COLO829 (cell line): ENCODE results near the gene SND1.
"Not testable (repeated sequence)": the region's sequence is repeated elsewhere in the genome, so short reads cannot be mapped to it uniquely, and the experiment has no call there.

Experiments used
- DNase-seq: peaks from one replicate; pipeline ENCODE4 v3.0.0; 2012; ENCODE audit warnings: low spot score

The SND1 gene

GRCh38 chr7:127962589-127963361 is 310.8 kb downstream of the SND1 start:
- DNase-seq = no peak

DNA sequence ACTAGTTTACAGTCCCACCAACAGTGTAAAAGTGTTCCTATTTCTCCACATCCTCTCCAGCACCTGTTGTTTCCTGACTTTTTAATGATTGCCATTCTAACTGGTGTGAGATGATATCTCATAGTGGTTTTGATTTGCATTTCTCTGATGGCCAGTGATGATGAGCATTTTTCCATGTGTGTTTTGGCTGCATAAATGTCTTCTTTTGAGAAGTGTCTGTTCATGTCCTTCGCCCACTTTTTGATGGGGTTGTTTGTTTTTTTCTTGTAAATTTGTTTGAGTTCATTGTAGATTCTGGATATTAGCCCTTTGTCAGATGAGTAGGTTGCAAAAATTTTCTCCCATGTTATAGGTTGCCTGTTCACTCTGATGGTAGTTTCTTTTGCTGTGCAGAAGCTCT is 311.9 kb downstream of the SND1 start:
- not testable (repeated sequence) for DNase-seq

DNA sequence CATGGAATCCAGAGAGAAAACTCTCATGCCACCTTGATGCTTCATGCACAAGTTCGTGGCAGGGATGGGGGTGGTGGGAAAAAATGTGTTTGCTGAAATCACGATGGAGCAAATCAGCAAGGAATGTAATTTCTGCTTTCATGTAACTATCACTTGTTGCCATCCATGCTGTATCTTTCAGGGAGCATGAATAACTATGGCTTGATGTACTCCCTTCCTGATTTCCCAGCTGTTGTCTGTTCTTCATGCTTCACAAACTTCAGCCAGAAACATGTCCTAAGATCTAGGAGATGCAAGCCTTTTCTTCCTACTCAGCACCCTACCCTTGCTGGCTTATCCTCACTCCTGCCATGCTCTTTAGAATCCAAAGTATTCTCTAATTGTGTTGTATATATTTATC is 315.3 kb downstream of the SND1 start:
- no peak for DNase-seq

DNA sequence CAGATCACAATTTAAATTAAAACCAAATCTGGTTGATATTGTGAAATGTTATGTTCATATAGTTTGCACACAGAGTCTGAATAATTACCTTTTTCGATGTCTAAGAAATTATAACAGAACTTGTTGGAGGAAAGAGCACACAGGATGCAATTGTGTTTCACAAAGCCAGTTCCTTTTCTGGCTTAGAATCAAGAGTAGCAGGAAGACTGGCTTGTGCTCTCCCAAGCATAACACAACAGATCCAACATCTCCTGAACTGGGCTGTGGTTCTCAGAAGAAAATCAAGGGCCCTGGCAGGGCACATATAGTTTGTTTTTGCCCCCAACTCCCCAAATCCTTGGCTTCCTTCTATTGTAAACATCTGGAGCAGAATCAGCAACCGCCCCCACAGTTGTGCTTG is 316.6 kb downstream of the SND1 start:
- no peak for DNase-seq

GRCh38 chr7:127973832-127974231 is 321.8 kb downstream of the SND1 start:
- no peak for DNase-seq

GRCh38 chr7:127974446-127975035 is 322.5 kb downstream of the SND1 start:
- no peak for DNase-seq

- no peak for DNase-seq
Observed at GRCh38 chr7:127976056-127976737, 324.2 kb downstream of the SND1 start.

- no peak for DNase-seq
Observed at GRCh38 chr7:127976738-127977120, 324.7 kb downstream of the SND1 start.

DNA sequence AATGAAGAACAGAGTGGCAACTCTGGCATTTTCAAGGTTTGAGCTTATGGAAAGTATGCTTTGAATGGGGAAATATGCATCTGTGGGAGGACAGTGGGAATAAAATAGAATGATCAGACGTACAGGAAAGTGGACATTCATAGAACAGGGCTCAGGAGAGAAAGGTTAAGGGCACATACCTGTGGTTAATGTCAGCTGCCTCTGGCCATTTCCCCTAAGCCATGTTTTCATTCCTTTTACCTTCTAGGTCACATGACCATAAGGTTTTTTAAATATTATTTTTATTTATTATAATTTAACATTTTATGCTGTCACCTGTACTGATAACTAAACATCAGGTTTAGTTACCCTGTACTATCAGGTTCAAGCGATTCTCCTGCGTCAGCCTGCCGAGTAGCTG is 326.4 kb downstream of the SND1 start:
- no peak for DNase-seq

DNA sequence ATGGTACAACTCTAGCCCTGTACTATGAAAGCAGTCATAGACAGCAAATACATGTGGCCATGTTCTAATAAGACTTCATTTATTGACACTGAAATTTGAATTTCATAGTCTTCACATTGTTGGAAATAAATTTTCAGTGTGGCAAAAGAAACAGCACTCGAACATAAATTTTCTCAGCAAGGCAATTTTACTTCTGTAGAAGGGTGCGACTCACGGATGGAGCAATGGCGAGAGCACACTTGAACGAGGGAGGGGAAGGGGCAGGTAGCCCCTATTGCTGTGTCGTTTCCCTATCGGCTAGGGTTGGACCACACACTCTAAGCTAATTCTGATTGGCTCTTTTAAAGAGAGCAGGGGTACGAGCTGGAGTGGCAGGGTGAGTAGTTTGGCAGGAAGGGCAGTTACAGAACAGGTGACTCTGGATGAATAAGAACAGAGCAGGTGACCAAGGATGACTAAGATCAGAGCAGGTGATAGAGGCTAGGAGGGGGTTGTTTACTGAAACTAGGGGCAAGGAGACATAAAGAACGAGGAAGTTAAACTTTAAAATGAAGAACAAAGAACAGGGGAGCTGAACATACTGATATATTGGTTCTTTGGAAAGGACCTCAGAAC is 327.2 kb downstream of the SND1 start:
- DNase-seq = no peak

GRCh38 chr7:127979728-127980126 is 327.7 kb downstream of the SND1 start:
- no peak for DNase-seq

- DNase-seq = no peak
Observed at GRCh38 chr7:127980901-127981300, 328.9 kb downstream of the SND1 start.

DNA sequence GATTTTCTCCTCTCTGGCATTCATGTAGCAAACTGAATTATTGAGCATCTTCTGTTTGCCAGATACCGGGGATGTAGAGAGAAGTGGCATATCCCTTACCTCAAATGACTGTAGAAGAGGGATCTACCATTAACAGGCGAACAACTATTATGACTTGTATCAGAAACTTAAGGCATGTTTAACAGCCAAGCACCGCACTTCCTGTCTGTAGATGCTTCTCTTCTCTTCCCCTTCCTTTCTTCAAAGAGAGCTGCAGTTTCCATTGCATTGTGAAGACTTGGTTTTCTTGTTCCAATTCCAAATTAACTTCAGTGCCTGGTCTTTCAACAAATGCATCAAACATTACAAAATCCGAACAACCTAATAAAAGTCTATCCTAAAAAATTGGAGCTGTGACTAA is 330.0 kb downstream of the SND1 start:
- DNase-seq = no peak

DNA sequence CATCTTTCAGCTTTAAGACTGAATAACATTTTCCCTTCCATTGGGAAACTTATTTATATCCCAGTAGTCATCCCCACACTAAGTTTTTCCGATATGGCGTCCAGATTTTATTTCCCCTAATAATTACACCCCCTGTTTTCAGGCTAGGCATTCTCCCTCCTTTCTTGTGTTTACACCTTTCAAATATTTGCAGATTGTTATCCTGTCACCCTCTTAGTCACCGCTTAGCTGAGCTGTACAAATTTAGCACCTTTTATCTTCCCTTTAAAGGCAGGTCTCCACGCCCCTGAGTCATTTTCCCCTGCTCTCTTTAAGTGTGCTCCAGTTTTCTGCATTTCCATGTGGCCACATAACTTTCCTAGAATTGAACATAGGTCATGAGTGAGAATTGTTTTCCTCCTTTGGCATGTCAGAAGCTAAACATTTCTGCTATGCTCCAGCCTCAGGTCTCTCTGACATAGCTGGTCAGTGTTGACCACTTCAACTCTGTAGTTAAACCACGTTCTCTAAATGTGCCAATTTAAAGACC is 331.9 kb downstream of the SND1 start:
- DNase-seq = no peak

- no peak for DNase-seq
Observed at GRCh38 chr7:127986581-127987521, 334.9 kb downstream of the SND1 start.

DNA sequence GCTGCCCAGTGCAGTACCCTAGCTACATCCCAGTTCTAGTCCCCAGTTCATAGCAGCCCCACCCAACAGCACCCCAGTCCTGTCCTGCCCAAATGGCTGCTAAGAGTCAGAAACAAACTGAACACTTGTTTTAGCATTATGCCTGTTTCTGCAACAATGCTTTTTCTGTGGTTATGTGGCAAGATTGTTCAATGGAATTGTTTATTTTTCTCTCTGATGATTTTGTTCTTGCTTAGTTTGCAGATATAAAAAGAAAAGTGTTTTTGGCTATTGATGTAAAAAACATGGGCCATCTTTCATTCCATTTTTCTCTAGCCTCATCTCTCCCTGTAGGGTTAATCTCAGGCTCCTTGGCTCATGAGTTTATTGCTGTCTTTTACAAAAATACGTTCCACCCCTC is 336.8 kb downstream of the SND1 start:
- no peak for DNase-seq

DNA sequence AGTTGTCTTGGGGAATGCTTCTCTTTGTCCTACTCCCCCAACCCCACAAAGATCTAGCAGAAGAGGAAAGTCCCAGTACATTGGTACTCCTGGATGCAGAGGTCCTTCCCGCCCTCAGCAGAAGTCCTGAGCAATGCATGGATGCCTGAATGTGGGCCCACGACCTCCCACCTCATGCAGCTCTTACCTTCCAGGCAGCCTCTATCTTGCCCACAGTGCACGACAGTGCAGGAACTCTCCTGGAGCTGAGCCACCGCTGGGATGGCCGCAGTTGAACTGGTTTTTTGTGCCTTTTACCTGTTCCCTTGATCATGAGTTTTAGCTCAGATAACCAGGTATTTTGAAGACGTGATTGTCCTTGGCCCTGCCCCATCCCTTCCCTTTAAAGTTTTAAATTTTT is 341.3 kb downstream of the SND1 start:
- no peak for DNase-seq

DNA sequence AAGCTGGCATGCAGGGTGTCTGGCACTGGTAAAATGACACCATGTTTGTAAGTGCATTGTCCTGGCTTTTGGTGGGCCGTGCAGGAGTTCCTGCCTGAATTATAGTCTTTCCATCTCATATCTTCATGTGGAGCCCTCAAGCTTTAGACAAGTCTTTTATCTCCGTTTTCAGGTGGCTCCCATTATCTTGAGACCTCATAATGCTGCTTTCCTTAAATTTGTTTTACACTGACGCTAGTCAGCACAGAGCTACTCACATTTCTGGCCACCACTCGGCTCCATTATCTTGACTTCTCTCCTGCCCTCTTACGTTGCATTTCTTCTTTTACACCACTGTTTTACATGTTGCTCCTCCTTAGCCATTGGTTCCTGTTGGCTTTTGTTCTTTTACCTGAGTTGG is 342.0 kb downstream of the SND1 start:
- DNase-seq = no peak

GRCh38 chr7:127995156-127995880 is 343.3 kb downstream of the SND1 start:
- no peak for DNase-seq

DNA sequence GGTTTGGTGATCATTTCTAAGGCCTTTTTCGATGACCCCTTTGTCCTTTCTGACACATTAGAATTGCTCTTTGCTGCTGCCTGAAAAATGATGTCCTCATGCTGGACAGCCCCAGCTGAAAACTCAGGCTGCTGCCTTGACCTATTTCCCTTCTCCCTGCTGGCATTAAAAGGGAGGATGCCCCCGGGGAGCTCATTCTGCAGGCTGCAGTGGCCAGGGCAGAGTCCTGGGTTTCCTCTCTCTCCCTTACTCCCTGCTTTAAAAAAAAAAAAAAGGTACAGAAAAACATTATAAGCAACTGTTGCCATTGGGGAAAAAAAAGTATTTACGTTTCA is 343.9 kb downstream of the SND1 start:
- DNase-seq = no peak
